PC-9 (cell line): ENCODE data around the gene MFSD12. TPM values are rescaled to one million over a fixed set of nuclear protein-coding genes. Genes with fewer than 3 reads are reported as not detected.

Source experiments
- BruUV-seq: library from RNA; stranded (reverse); fragments of 400-500 nt; replicated peaks from 2 replicates; lab custom pipeline; 2021; lab: Mats Ljungman, UMichigan
- CTCF ChIA-PET: fragments of 300-600 bp; sonication (Branson Sonifier 250); formaldehyde crosslinking; loops from one replicate; lab custom pipeline; 2022; ENCODE audit warnings: antibody characterized with exemption; lab: Charles Lee
- POLR2A ChIA-PET: fragments of 300-600 bp; sonication (Branson Sonifier 250); formaldehyde crosslinking; loops from one replicate; lab custom pipeline; 2022; ENCODE audit warnings: antibody characterized with exemption; ENCODE audit not compliant: unreplicated experiment; lab: Charles Lee
- DNase-seq, 2 experiments: peaks; one replicate each; pipeline versions ENCODE4 v3.0.0 to v3.0.0-alpha.2; 2015 to 2022; ENCODE audit warnings: mixed read lengths in 1 of 2
- H2AFZ ChIP-seq: fragments of 200-600 bp; sonication (generic); 2 replicates; pipeline ENCODE4 v1.8.1; 2017; ENCODE audit warnings: antibody characterized with exemption
- H3F3A ChIP-seq: fragments of 200-600 bp; sonication (generic); 2 replicates; pipeline ENCODE4 v1.8.1; 2017; ENCODE audit warnings: antibody characterized with exemption, mild to moderate bottlenecking, low read depth; ENCODE audit not compliant: insufficient read depth
- H3K27ac ChIP-seq: fragments of 200-600 bp; sonication (generic); 2 replicates; pipeline ENCODE4 v1.6.1; 2016; ENCODE audit warnings: mixed run types
- H3K27me3 ChIP-seq: fragments of 200-600 bp; sonication (generic); 2 replicates; pipeline ENCODE4 v1.6.1; 2016; ENCODE audit warnings: low read depth, mixed run types; ENCODE audit not compliant: insufficient read depth
- H3K36me3 ChIP-seq: fragments of 200-600 bp; sonication (generic); 2 replicates; pipeline ENCODE4 v1.6.1; 2016; ENCODE audit warnings: low read depth, mixed run types
- H3K4me1 ChIP-seq: fragments of 200-600 bp; sonication (generic); replicated peaks from 2 replicates; pipeline ENCODE4 v1.6.1; 2016; ENCODE audit warnings: mixed run types; ENCODE audit not compliant: insufficient read depth
- H3K4me2 ChIP-seq: fragments of 200-600 bp; sonication (generic); 2 replicates; pipeline ENCODE4 v1.6.1; 2017; ENCODE audit warnings: mixed run types
- H3K4me3 ChIP-seq: fragments of 200-600 bp; sonication (generic); 2 replicates; pipeline ENCODE4 v1.6.1; 2016; ENCODE audit warnings: mixed run types
- H3K79me2 ChIP-seq: fragments of 200-600 bp; sonication (generic); 2 replicates; pipeline ENCODE4 v1.6.1; 2017; ENCODE audit warnings: low read depth, mixed run types
- H3K9me2 ChIP-seq: fragments of 200-600 bp; sonication (generic); 2 replicates; pipeline ENCODE4 v1.8.1; 2017; ENCODE audit warnings: mild to moderate bottlenecking; ENCODE audit not compliant: insufficient read depth
- H3K9me3 ChIP-seq: fragments of 200-600 bp; sonication (generic); 2 replicates; pipeline ENCODE4 v1.8.1; 2016; ENCODE audit warnings: low read depth; ENCODE audit not compliant: insufficient read depth
- H4K20me1 ChIP-seq: fragments of 200-600 bp; sonication (generic); 2 replicates; pipeline ENCODE4 v1.8.1; 2017; ENCODE audit not compliant: insufficient read depth
- CTCF ChIP-seq: fragments of 200-600 bp; sonication (generic); conservative IDR thresholded peaks from 2 replicates; pipeline ENCODE4 v1.6.1; 2017; ENCODE audit warnings: mixed run types, antibody characterized with exemption, mild to moderate bottlenecking, moderate library complexity
- EZH2 ChIP-seq: fragments of 200-600 bp; sonication (generic); IDR thresholded peaks from 2 replicates; pipeline ENCODE4 v1.8.0; 2017; ENCODE audit warnings: antibody characterized with exemption, low read depth
- intact Hi-C: fragments of 100-400 bp; cut with micrococcal nuclease; formaldehyde crosslinking; loops from one replicate; pipeline ENCODE4 v1.10.0; 2022; ENCODE audit not compliant: unreplicated experiment
- total RNA-seq: library from RNA; stranded (reverse); gene quantifications from 2 replicates; pipeline ENCODE4 v1.2.3, GENCODE V29; 2021

MFSD12 gene
- total RNA-seq, 1 experiment from 2014 or later = 70.0 TPM

- BruUV-seq = TSS peak; percentile 44
- Histone ChIP-seq H4K20me1 (no peaks in the 10 kb centered on the region), H3K4me1 (0 out of 2 replicates have a peak, but pooled peaks cover 2% of the 10 kb centered on the region), H3K9me2 (no peaks in the 10 kb centered on the region), H3F3A (peaks cover 3% of the 10 kb centered on the region; the same call in 1 of the 2 replicates), H3K4me3 (peak overlapping the region; percentile 68), H3K4me2 (peak overlapping the region; percentile 93), H3K79me2 (peaks cover 22% of the 10 kb centered on the region), H3K36me3 (no peaks in the 10 kb centered on the region), H3K27me3 (no peaks in the 10 kb centered on the region), H3K27ac (peak overlapping the region; percentile 79), H2AFZ (peak overlapping the region; percentile 76), H3K9me3 (no peaks in the 10 kb centered on the region)
- no peak for TF ChIP-seq EZH2
- TF ChIP-seq CTCF = no peak
- intact Hi-C loops = no loop called here
- no peak for DNase-seq
- CTCF ChIA-PET = no interaction called here
- POLR2A ChIA-PET = no interaction called here
Observed at GRCh38 chr19:3499738-3500428, 57.5 kb downstream of the MFSD12 start.

GRCh38 chr19:3497757-3498520, 59.4 kb downstream of the MFSD12 start:
- Histone ChIP-seq H3K79me2 (peaks cover 22% of the 10 kb centered on the region), H3K9me3 (no peaks in the 10 kb centered on the region), H3K27me3 (no peaks in the 10 kb centered on the region), H3K4me1 (no peaks in the 10 kb centered on the region), H3F3A (no peaks in the 10 kb centered on the region; the same call in 1 of the 2 replicates), H3K4me2 (no peak overlapping the region), H3K4me3 (no peak overlapping the region), H3K9me2 (no peaks in the 10 kb centered on the region), H4K20me1 (no peaks in the 10 kb centered on the region), H3K36me3 (no peaks in the 10 kb centered on the region), H2AFZ (no peak overlapping the region), H3K27ac (no peak overlapping the region)
- ChIA-PET POLR2A (no interaction called here), CTCF (no interaction called here)
- DNase-seq = no peak
- intact Hi-C loops = no loop called here
- no TSS peak for BruUV-seq
- TF ChIP-seq CTCF (no peak), EZH2 (no peak)

- no peak for TF ChIP-seq CTCF
- TF ChIP-seq EZH2 = no peak
Observed at GRCh38 chr19:3496392-3497273, 60.8 kb downstream of the MFSD12 start.

More at GRCh38 chr19:3496392-3497273, 60.8 kb downstream of the MFSD12 start:
- BruUV-seq = no TSS peak
- H2AFZ ChIP-seq = no peak overlapping the region
- ChIA-PET CTCF (no interaction called here), POLR2A (no interaction called here)
- no peak overlapping the region for H3K4me3 ChIP-seq
- H3K79me2 ChIP-seq = peaks cover 22% of the 10 kb centered on the region
- H4K20me1 ChIP-seq = no peaks in the 10 kb centered on the region
- DNase-seq = no peak
- no peak overlapping the region for H3K4me2 ChIP-seq
- no peak overlapping the region for H3K27ac ChIP-seq
- intact Hi-C loops = no loop called here
- no peaks in the 10 kb centered on the region; the same call in 1 of the 2 replicates for H3F3A ChIP-seq
- no peaks in the 10 kb centered on the region for H3K9me2 ChIP-seq
- H3K9me3 ChIP-seq = no peaks in the 10 kb centered on the region
- no peaks in the 10 kb centered on the region for H3K36me3 ChIP-seq
- H3K27me3 ChIP-seq = no peaks in the 10 kb centered on the region
- no peaks in the 10 kb centered on the region for H3K4me1 ChIP-seq
